ENCODE data around the gene C21orf91. TPM values are rescaled to one million over a fixed set of nuclear protein-coding genes. Genes with fewer than 3 reads are reported as not detected.

C21orf91 gene
- total RNA-seq, 1 experiment from 2014 or later: 49.2 TPM

GRCh38 chr21:17805966-17806365 lies 13.2 kb downstream of the C21orf91 start:
- Histone ChIP-seq H3K23ac (ENCODE audit: insufficient read length, low read depth, low read length) (no peak overlapping the region), H3K9me3 (ENCODE audit: control insufficient read depth, low read depth, low read length) (peaks cover 20% of the 10 kb centered on the region), H3K18ac (ENCODE audit: insufficient read length, low read depth, low read length) (no peak overlapping the region), H3K27me3 (ENCODE audit: insufficient read depth, low read length) (no peaks in the 10 kb centered on the region), H3K56ac (ENCODE audit: insufficient read length, low read depth, low read length) (no peak overlapping the region), H3K27ac (ENCODE audit: insufficient read length, low read depth, low read length) (no peak overlapping the region), H3K4me2 (ENCODE audit: insufficient read depth, insufficient read length, low read length) (no peak overlapping the region), H3K23me2 (ENCODE audit: insufficient read length, low read depth, low read length, poor library complexity, severe bottlenecking) (no peaks in the 10 kb centered on the region), H3T11ph (ENCODE audit: low read length) (no peak overlapping the region), H2BK12ac (ENCODE audit: insufficient read length, low read depth, low read length) (no peak overlapping the region), H2BK20ac (ENCODE audit: low read depth, low read length, poor library complexity, severe bottlenecking) (no peak overlapping the region), H4K91ac (ENCODE audit: insufficient read length, low read depth, low read length) (no peak overlapping the region), H4K20me1 (ENCODE audit: control insufficient read depth, insufficient read depth, insufficient read length) (no peaks in the 10 kb centered on the region), H2AFZ (ENCODE audit: low read length) (no peak overlapping the region), H3K4me1 (ENCODE audit: insufficient read depth, low read length) (no peaks in the 10 kb centered on the region), H2BK120ac (ENCODE audit: low read depth, low read length, poor library complexity, severe bottlenecking) (no peak overlapping the region), H4K8ac (replicated peaks; ENCODE audit: insufficient read length, low read depth, low read length) (no peak overlapping the region), H3K79me1 (ENCODE audit: insufficient read depth, low read depth, low read length, poor library complexity, severe bottlenecking) (no peaks in the 10 kb centered on the region), H3K14ac (ENCODE audit: insufficient read depth, low read length) (no peak overlapping the region), H2AK5ac (ENCODE audit: insufficient read length, low read length) (no peak overlapping the region), H3K79me2 (ENCODE audit: insufficient read depth, low read length) (no peaks in the 10 kb centered on the region), H4K5ac (ENCODE audit: insufficient read length, low read depth, low read length) (no peak overlapping the region), H3K9ac (ENCODE audit: extremely low read depth, insufficient read length, low read length) (no peak overlapping the region), H3K4ac (ENCODE audit: low read depth, low read length) (no peak overlapping the region), H2BK15ac (ENCODE audit: low read depth, low read length) (no peak overlapping the region), H2BK5ac (ENCODE audit: insufficient read length, low read length) (no peak overlapping the region)
- H3K4me1 Mint-ChIP-seq: no peaks in the 10 kb centered on the region; a peak in 1 of 4 replicates
- no peak for TF ChIP-seq CTCF (conservative IDR thresholded peaks at IDR 0.05)
- peaks cover 36 to 41% of the 10 kb centered on the region in 2 experiments for H3K9me3 Mint-ChIP-seq
- H3K36me3 Mint-ChIP-seq (ENCODE audit: insufficient read depth in 1 of 3, low read depth in 3 of 3): peaks cover 64 to 89% (median 83%) of the 10 kb centered on the region in 3 experiments
- no peak overlapping the region for H3K27ac Mint-ChIP-seq
- DNase-seq: no peak
- no peaks in the 10 kb centered on the region for H3K27me3 Mint-ChIP-seq (ENCODE audit: low read depth)
- WGBS (ENCODE audit: extremely low coverage, insufficient read length, low lambda C conversion rate): no CpG with 5 or more reads among the region's 4 CpGs
- no peak overlapping the region for H3K4me3 Mint-ChIP-seq

Measured in H9 (cell line).